ENCODE measurements around the gene CXCL10. TPM values are rescaled to one million over a fixed set of nuclear protein-coding genes. Genes with fewer than 3 reads are reported as not detected.

CXCL10 gene
- total RNA-seq, 4 donors from 2014 or later, result 0.50 TPM; not detected in 3

- Histone ChIP-seq H3K27me3 (no peaks in the 10 kb centered on the region), H3K4me1 (peaks cover 0 to 10% (median 3%) of the 10 kb centered on the region in 4 donors), H3K27ac (replicated peaks in 1 of 4) (no peak overlapping the region), H3K36me3 (no peaks in the 10 kb centered on the region), H3K4me3 (no peak overlapping the region), H3K9me3 (no peaks in the 10 kb centered on the region)
- intact Hi-C loops (cut with DNase I), result no loop called here
- 79% methylated on average over 4 of the region's 4 CpGs for WGBS
- no peak for TF ChIP-seq POLR2AphosphoS5 (IDR thresholded peaks at IDR 0.05)
- no peak for TF ChIP-seq EP300 (IDR thresholded peaks at IDR 0.05)
- no peak for TF ChIP-seq CTCF (IDR thresholded peaks at IDR 0.05)
- TF ChIP-seq POLR2A (IDR thresholded peaks at IDR 0.05; ENCODE audit: low read depth), result no peak
- no peak for DNase-seq (ENCODE audit: extremely low spot score)
Observed at GRCh38 chr4:76024065-76024464, 768 bp upstream of the CXCL10 start.

GRCh38 chr4:76022677-76023076, 620 bp downstream of the CXCL10 start:
- H3K4me3 ChIP-seq, result no peak overlapping the region
- intact Hi-C loops (cut with DNase I), result no loop called here
- TF ChIP-seq POLR2A (IDR thresholded peaks at IDR 0.05; ENCODE audit: low read depth), result no peak
- TF ChIP-seq CTCF (IDR thresholded peaks at IDR 0.05), result no peak
- TF ChIP-seq EP300 (IDR thresholded peaks at IDR 0.05), result no peak
- TF ChIP-seq POLR2AphosphoS5 (IDR thresholded peaks at IDR 0.05), result no peak
- no peaks in the 10 kb centered on the region for H3K4me1 ChIP-seq
- WGBS, result 85% methylated on average over 2 of the region's 2 CpGs
- no peak overlapping the region for H3K27ac ChIP-seq (replicated peaks in 1 of 4)
- H3K36me3 ChIP-seq, result no peaks in the 10 kb centered on the region
- no peaks in the 10 kb centered on the region for H3K27me3 ChIP-seq
- no peak for DNase-seq (ENCODE audit: extremely low spot score)
- H3K9me3 ChIP-seq, result no peaks in the 10 kb centered on the region

- DNase-seq (ENCODE audit: extremely low spot score), result no peak
- Histone ChIP-seq H3K4me1 (no peaks in the 10 kb centered on the region), H3K4me3 (no peak overlapping the region), H3K36me3 (no peaks in the 10 kb centered on the region), H3K27me3 (no peaks in the 10 kb centered on the region), H3K9me3 (no peaks in the 10 kb centered on the region), H3K27ac (replicated peaks in 1 of 4) (no peak overlapping the region)
- TF ChIP-seq POLR2AphosphoS5 (IDR thresholded peaks at IDR 0.05) (no peak), POLR2A (IDR thresholded peaks at IDR 0.05; ENCODE audit: low read depth) (no peak), EP300 (IDR thresholded peaks at IDR 0.05) (no peak), CTCF (IDR thresholded peaks at IDR 0.05) (no peak)
- 78% methylated on average over 4 of the region's 4 CpGs for WGBS
- intact Hi-C loops (cut with DNase I), result no loop called here
Observed at GRCh38 chr4:76022031-76022430, 1.3 kb downstream of the CXCL10 start.

- DNase-seq (ENCODE audit: extremely low spot score), result no peak
- no peak overlapping the region for H3K4me3 ChIP-seq
- H3K27ac ChIP-seq (replicated peaks in 1 of 4), result no peak overlapping the region
- H3K4me1 ChIP-seq, result peaks cover 2 to 8% (median 5%) of the 10 kb centered on the region in 4 donors
- TF ChIP-seq EP300 (IDR thresholded peaks at IDR 0.05), result no peak
- no peak for TF ChIP-seq POLR2A (IDR thresholded peaks at IDR 0.05; ENCODE audit: low read depth)
- no peak for TF ChIP-seq POLR2AphosphoS5 (IDR thresholded peaks at IDR 0.05)
- TF ChIP-seq CTCF (IDR thresholded peaks at IDR 0.05), result no peak
- H3K27me3 ChIP-seq, result no peaks in the 10 kb centered on the region
- no peaks in the 10 kb centered on the region for H3K9me3 ChIP-seq
- whole genome bisulfite sequencing, result 91% methylated on average over 3 of the region's 3 CpGs
- intact Hi-C loops (cut with DNase I), result no loop called here
- H3K36me3 ChIP-seq, result no peaks in the 10 kb centered on the region
Observed at GRCh38 chr4:76017056-76017686, 6.1 kb downstream of the CXCL10 start.

- DNase-seq (ENCODE audit: extremely low spot score), result no peak
- H3K27ac ChIP-seq (replicated peaks in 1 of 4), result no peak overlapping the region
- TF ChIP-seq CTCF (IDR thresholded peaks at IDR 0.05) (no peak), EP300 (IDR thresholded peaks at IDR 0.05) (no peak), POLR2A (IDR thresholded peaks at IDR 0.05; ENCODE audit: low read depth) (no peak), POLR2AphosphoS5 (IDR thresholded peaks at IDR 0.05) (no peak)
- no peaks in the 10 kb centered on the region for H3K27me3 ChIP-seq
- no peaks in the 10 kb centered on the region for H3K9me3 ChIP-seq
- no peaks in the 10 kb centered on the region for H3K36me3 ChIP-seq
- no peak overlapping the region for H3K4me3 ChIP-seq
- intact Hi-C loops (cut with DNase I), result no loop called here
- peaks cover 5 to 16% (median 13%) of the 10 kb centered on the region in 4 donors for H3K4me1 ChIP-seq
- WGBS, result 81% methylated on average over 2 of the region's 2 CpGs
Observed at GRCh38 chr4:76016393-76016792, 6.9 kb downstream of the CXCL10 start.
